ENCODE data around the gene PTGES3L.

The PTGES3L gene

DNA sequence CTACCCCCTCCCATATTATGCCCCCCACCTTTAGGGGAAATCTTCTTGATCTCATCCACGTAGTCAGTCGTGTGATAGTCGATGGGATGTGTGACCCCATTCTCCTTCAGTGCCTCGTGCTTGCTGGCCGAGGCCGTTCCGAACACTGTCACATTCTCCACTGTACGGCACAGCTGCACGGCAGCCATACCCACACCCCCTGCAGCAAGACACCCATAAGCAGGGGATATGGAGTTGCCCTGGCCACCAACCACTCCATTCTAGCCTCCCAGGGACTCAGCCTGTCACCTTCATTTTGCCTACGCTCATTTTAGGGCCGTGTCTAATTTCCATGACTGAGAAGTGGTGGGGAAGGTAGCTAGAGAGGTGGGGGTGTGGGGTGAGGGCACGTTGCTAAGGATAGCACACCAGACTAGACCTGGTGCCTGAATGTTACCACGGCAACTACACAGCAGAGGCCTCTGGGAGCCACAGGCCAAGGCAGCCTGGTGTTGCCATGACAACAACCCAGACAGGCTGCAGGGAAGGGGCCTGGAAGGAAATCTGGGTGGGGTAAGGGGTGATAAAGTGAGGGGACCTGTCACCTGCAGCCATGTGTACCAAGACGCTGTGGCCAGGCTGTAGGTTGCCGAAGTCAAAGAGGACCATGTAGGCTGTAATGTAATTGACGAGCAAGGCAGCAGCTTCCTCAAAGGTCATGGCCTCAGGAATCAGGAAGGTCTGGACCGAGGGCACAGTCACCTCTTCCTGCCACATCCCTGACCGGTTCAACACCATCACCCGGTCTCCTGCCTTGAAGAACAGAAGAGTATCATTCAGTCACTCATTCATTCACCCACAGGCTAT is 38.4 kb upstream of the PTGES3L start:
- Histone ChIP-seq H3K36me3 (replicated peaks; ENCODE audit: insufficient read depth, low read length) (no peaks in the 10 kb centered on the region), H3K4me1 (ENCODE audit: low read length) (no peaks in the 10 kb centered on the region), H2AFZ (ENCODE audit: low read length) (no peak overlapping the region), H3K27me3 (replicated peaks; ENCODE audit: insufficient read depth, low read length) (no peaks in the 10 kb centered on the region), H3K4me3 (ENCODE audit: low read length) (no peak overlapping the region), H4K20me1 (ENCODE audit: insufficient read depth, low read length) (no peaks in the 10 kb centered on the region), H3K27ac (ENCODE audit: low read length) (no peak overlapping the region), H3K4me2 (ENCODE audit: low read depth, low read length) (no peak overlapping the region), H3F3A (ENCODE audit: insufficient read depth, low read length) (peaks cover 5% of the 10 kb centered on the region; the same call in 1 of the 2 replicates), H3K9ac (ENCODE audit: low read length) (no peak overlapping the region), H3K79me2 (ENCODE audit: low read length) (no peaks in the 10 kb centered on the region), H3K9me2 (replicated peaks; ENCODE audit: insufficient read depth, low read length) (no peaks in the 10 kb centered on the region), H3K9me3 (replicated peaks; ENCODE audit: insufficient read depth, low read length) (no peaks in the 10 kb centered on the region)
- TF ChIP-seq, protein P1, sequence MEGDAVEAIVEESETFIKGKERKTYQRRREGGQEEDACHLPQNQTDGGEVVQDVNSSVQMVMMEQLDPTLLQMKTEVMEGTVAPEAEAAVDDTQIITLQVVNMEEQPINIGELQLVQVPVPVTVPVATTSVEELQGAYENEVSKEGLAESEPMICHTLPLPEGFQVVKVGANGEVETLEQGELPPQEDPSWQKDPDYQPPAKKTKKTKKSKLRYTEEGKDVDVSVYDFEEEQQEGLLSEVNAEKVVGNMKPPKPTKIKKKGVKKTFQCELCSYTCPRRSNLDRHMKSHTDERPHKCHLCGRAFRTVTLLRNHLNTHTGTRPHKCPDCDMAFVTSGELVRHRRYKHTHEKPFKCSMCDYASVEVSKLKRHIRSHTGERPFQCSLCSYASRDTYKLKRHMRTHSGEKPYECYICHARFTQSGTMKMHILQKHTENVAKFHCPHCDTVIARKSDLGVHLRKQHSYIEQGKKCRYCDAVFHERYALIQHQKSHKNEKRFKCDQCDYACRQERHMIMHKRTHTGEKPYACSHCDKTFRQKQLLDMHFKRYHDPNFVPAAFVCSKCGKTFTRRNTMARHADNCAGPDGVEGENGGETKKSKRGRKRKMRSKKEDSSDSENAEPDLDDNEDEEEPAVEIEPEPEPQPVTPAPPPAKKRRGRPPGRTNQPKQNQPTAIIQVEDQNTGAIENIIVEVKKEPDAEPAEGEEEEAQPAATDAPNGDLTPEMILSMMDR (IDR thresholded peaks at IDR 0.05; ENCODE audit: low read length) = no peak
- TF ChIP-seq EZH2phosphoT487 (IDR thresholded peaks at IDR 0.05; ENCODE audit: low read length) = no peak
- no peak for TF ChIP-seq EZH2 (optimal IDR thresholded peaks at IDR 0.05; ENCODE audit: low read depth, low read length)
- DNase-seq = no peak

DNA sequence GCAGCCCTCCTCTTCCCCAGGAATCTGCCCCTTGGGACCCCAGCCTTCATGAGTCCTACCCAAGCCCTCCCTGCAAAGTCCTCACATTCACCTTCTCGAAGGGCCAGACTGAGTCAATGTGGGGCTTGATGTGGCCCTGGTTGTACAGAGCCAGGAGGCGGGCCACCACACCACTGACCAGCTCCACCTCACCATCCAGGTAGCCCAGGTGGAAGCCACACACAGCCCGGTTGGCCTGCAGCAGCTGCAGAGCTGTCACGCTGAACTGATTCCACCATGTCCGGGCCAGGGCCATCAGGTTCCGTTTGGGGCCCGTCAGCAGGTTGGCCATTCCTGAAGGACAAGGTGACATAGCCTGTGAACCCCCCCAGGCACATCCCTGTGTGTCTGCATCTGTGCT is 36.3 kb upstream of the PTGES3L start:
- Histone ChIP-seq H3K9me3 (replicated peaks; ENCODE audit: insufficient read depth, low read length) (no peaks in the 10 kb centered on the region), H3K36me3 (replicated peaks; ENCODE audit: insufficient read depth, low read length) (no peaks in the 10 kb centered on the region), H3K9ac (ENCODE audit: low read length) (no peak overlapping the region), H3K4me3 (ENCODE audit: low read length) (no peak overlapping the region), H3K79me2 (ENCODE audit: low read length) (no peaks in the 10 kb centered on the region), H3F3A (ENCODE audit: insufficient read depth, low read length) (no peaks in the 10 kb centered on the region), H3K9me2 (replicated peaks; ENCODE audit: insufficient read depth, low read length) (no peaks in the 10 kb centered on the region), H3K4me2 (ENCODE audit: low read depth, low read length) (no peak overlapping the region), H2AFZ (ENCODE audit: low read length) (no peak overlapping the region), H4K20me1 (ENCODE audit: insufficient read depth, low read length) (no peaks in the 10 kb centered on the region), H3K27ac (ENCODE audit: low read length) (no peak overlapping the region), H3K27me3 (replicated peaks; ENCODE audit: insufficient read depth, low read length) (no peaks in the 10 kb centered on the region), H3K4me1 (ENCODE audit: low read length) (no peaks in the 10 kb centered on the region)
- no peak for DNase-seq
- TF ChIP-seq EZH2phosphoT487 (IDR thresholded peaks at IDR 0.05; ENCODE audit: low read length) (no peak), EZH2 (optimal IDR thresholded peaks at IDR 0.05; ENCODE audit: low read depth, low read length) (no peak)
- TF ChIP-seq, protein P1 (IDR thresholded peaks at IDR 0.05; ENCODE audit: low read length) = no peak

DNA sequence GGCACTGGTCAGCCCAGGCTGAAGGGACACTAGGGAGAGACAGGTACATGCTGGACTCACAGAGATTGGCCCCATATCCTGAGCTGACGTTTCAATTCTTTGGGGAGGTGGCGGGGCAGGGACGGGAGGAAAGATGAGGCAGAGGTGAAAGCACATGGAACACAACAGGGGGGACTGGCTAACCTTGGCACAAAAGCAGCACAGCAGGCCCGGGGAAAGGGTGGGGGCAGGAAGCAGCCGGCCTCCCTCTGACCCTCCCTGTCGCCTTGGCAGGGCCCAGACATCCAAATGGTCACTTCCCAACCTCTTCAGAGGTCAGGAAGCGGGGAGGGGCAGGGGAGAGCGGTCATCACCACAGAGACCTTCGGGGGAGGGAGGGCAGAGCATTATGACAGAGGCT is 35.7 kb upstream of the PTGES3L start:
- H3K27me3 ChIP-seq (replicated peaks; ENCODE audit: insufficient read depth, low read length) = no peaks in the 10 kb centered on the region

More for the DNA sequence above, 35.7 kb upstream of the PTGES3L start:
- Histone ChIP-seq H3K4me2 (ENCODE audit: low read depth, low read length) (no peak overlapping the region), H4K20me1 (ENCODE audit: insufficient read depth, low read length) (no peaks in the 10 kb centered on the region), H3K4me3 (ENCODE audit: low read length) (no peak overlapping the region), H3K9me3 (replicated peaks; ENCODE audit: insufficient read depth, low read length) (no peaks in the 10 kb centered on the region), H3K27ac (ENCODE audit: low read length) (no peak overlapping the region), H3F3A (ENCODE audit: insufficient read depth, low read length) (no peaks in the 10 kb centered on the region), H3K9ac (ENCODE audit: low read length) (no peak overlapping the region), H3K79me2 (ENCODE audit: low read length) (no peaks in the 10 kb centered on the region), H3K36me3 (replicated peaks; ENCODE audit: insufficient read depth, low read length) (no peaks in the 10 kb centered on the region), H3K4me1 (ENCODE audit: low read length) (no peaks in the 10 kb centered on the region), H2AFZ (ENCODE audit: low read length) (no peak overlapping the region), H3K9me2 (replicated peaks; ENCODE audit: insufficient read depth, low read length) (no peaks in the 10 kb centered on the region)
- no peak for DNase-seq
- TF ChIP-seq EZH2phosphoT487 (IDR thresholded peaks at IDR 0.05; ENCODE audit: low read length) (no peak), EZH2 (optimal IDR thresholded peaks at IDR 0.05; ENCODE audit: low read depth, low read length) (no peak)
- TF ChIP-seq, protein P1 (IDR thresholded peaks at IDR 0.05; ENCODE audit: low read length) = no peak
